Neural cell (in vitro differentiated cells): Measurements from ENCODE around the gene SMCO1.
"Not testable (repeated sequence)": the region's sequence is repeated elsewhere in the genome, so short reads cannot be mapped to it uniquely, and the experiment has no call there.

Source experiments
- EP300 ChIP-seq: fragments of 450-650 bp; conservative IDR thresholded peaks from 2 replicates; pipeline ENCODE4 v1.6.1; 2014; ENCODE audit warnings: antibody characterized with exemption, mild to moderate bottlenecking, moderate library complexity; ENCODE audit not compliant: poor library complexity, severe bottlenecking
- EZH2 ChIP-seq: fragments of 200-600, 300-800 bp; shearing (Covaris generic), sonication (generic); IDR thresholded peaks from 2 replicates; pipeline ENCODE4 v1.6.1; 2014; ENCODE audit warnings: antibody characterized with exemption, low read length, borderline replicate concordance, mild to moderate bottlenecking; ENCODE audit not compliant: insufficient read depth, poor library complexity, severe bottlenecking
- MXI1 ChIP-seq: fragments of 450-650 bp; conservative IDR thresholded peaks from 2 replicates; pipeline ENCODE4 v1.6.1; 2014; ENCODE audit warnings: antibody characterized with exemption, mild to moderate bottlenecking; ENCODE audit not compliant: poor library complexity, severe bottlenecking
- POLR2AphosphoS5 ChIP-seq: IDR thresholded peaks from 2 replicates; pipeline ENCODE4 v1.6.1; 2012
- TF ChIP-seq, protein P1 (sequence below): fragments of 450-650 bp; IDR thresholded peaks from 2 replicates; pipeline ENCODE4 v1.5.1; 2014; ENCODE audit warnings: antibody characterized with exemption, mild to moderate bottlenecking, moderate library complexity; ENCODE audit not compliant: poor library complexity, severe bottlenecking

DNA sequence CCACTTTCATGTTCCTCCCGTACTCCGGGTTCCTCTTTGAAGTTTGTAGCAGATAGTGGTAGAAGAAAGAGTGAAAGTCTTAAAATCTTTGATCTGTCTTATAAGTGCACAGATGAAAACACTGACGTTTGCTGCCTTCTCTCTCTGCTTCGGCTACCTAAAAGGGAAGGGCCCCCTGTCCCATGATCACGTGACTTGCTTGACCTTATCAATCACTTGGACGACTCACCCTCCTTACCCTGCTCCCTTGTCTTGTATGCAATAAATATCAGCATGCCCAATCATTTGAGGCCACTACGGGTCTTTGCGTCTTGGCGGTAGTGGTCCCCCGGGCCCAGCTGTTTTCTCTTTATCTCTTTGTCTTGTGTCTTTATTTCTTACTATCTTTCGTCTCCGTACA lies 6.1 kb upstream of the SMCO1 start:
- TF ChIP-seq, protein P1, sequence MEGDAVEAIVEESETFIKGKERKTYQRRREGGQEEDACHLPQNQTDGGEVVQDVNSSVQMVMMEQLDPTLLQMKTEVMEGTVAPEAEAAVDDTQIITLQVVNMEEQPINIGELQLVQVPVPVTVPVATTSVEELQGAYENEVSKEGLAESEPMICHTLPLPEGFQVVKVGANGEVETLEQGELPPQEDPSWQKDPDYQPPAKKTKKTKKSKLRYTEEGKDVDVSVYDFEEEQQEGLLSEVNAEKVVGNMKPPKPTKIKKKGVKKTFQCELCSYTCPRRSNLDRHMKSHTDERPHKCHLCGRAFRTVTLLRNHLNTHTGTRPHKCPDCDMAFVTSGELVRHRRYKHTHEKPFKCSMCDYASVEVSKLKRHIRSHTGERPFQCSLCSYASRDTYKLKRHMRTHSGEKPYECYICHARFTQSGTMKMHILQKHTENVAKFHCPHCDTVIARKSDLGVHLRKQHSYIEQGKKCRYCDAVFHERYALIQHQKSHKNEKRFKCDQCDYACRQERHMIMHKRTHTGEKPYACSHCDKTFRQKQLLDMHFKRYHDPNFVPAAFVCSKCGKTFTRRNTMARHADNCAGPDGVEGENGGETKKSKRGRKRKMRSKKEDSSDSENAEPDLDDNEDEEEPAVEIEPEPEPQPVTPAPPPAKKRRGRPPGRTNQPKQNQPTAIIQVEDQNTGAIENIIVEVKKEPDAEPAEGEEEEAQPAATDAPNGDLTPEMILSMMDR, result not testable (repeated sequence)
- not testable (repeated sequence) for TF ChIP-seq EZH2, POLR2AphosphoS5, MXI1, EP300
